A673 (cell line): Measurements from ENCODE around the gene CUX1.

Experiments
- EZH2 ChIP-seq: fragments of 200-600 bp; sonication (generic); IDR thresholded peaks from 2 replicates; pipeline ENCODE4 v1.6.1; 2017; ENCODE audit warnings: borderline replicate concordance, low read depth, mild to moderate bottlenecking, mixed read lengths, antibody characterized with exemption, low read length; ENCODE audit not compliant: poor library complexity, severe bottlenecking
- TF ChIP-seq, protein P1 (sequence below): fragments of 300-800, 200-600 bp; sonication (generic); conservative IDR thresholded peaks from 2 replicates; pipeline ENCODE4 v1.5.1; 2017; ENCODE audit warnings: low read depth, mild to moderate bottlenecking, antibody characterized with exemption, low read length, moderate library complexity, mixed read lengths

DNA sequence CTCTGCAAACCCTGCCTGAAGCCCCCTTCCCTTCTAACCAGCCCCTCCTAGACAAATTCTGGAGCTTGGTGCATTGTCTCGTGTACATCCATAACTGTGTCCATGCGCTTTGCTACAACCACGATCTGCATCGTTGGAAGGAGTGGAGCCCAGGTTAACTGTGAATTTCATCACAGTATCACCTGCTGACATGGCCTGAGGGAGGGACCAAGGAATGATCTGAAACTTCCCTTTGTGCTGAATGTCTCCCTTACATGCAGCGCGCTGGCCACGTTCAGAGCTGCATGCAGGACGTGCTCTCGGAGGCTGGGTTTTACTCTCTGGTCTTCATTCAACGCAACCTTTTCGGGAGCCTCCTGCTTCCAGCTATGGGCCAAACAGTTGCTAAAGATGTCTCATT lies 222.3 kb downstream of the CUX1 start:
- TF ChIP-seq, protein P1, sequence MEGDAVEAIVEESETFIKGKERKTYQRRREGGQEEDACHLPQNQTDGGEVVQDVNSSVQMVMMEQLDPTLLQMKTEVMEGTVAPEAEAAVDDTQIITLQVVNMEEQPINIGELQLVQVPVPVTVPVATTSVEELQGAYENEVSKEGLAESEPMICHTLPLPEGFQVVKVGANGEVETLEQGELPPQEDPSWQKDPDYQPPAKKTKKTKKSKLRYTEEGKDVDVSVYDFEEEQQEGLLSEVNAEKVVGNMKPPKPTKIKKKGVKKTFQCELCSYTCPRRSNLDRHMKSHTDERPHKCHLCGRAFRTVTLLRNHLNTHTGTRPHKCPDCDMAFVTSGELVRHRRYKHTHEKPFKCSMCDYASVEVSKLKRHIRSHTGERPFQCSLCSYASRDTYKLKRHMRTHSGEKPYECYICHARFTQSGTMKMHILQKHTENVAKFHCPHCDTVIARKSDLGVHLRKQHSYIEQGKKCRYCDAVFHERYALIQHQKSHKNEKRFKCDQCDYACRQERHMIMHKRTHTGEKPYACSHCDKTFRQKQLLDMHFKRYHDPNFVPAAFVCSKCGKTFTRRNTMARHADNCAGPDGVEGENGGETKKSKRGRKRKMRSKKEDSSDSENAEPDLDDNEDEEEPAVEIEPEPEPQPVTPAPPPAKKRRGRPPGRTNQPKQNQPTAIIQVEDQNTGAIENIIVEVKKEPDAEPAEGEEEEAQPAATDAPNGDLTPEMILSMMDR, result no peak
- no peak for TF ChIP-seq EZH2
